GM19452 (cell line): Measurements from ENCODE around the gene PRKCE.

ENCODE experiments used
- ATAC-seq: cut with Tn5 transposase; IDR thresholded peaks from one replicate; pipeline ENCODE4 v1.9.1; 2021; ENCODE audit not compliant: unreplicated experiment

The PRKCE gene

DNA sequence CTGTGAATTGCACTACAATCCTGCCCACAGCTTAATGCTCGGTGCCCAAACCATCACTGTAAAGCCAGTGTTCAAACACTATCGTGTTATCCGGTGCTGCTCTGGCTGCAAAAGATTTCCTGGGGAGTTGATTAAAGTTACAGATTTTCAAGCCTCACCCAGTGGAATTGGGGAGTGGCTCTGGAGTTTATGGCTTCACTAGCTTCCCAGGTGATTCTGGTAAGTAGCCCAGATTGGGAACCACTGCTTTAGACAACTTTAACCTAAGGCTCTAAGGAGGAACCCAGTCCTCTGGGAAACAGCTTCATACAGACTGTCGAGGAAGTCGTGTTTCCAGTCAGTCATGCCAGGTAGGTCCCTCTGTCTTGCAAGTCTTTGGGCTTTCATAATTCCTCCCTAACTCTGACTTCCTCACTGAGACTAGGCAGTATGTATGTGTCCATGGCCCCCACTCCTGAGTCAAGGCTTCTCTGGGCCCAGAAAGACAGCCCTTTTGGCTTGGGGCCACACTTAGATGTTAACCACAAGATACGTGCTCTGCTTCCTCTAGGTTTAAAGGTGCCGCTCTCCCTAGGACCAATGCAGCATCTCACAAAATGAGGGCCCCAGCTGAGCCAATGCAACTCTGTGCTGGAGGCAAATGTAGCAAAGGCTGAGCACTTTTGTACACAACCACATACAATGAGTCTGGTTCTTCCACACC, 299.7 kb downstream of the PRKCE start:
- ATAC-seq = no peak

DNA sequence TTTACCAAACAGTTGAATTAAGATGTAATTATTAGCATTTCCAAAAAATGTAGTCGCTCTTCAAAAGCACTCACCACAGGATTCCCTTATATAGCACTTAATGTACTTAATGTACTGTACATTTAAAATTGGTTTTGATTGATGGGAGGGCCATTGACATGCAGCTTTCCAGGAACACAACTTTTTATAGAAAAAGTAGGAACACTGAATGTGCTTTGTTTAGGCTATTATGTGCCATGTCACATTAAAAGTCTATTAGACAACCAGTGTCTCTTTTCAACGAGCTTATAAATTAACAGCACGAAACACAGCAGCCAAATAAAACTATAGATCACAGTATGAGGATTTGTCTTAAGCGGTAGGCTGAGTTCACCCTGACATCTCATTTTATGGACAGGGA, 301.1 kb downstream of the PRKCE start:
- no peak for ATAC-seq

GRCh38 chr2:45953376-45954027, 302.0 kb downstream of the PRKCE start:
- no peak for ATAC-seq

DNA sequence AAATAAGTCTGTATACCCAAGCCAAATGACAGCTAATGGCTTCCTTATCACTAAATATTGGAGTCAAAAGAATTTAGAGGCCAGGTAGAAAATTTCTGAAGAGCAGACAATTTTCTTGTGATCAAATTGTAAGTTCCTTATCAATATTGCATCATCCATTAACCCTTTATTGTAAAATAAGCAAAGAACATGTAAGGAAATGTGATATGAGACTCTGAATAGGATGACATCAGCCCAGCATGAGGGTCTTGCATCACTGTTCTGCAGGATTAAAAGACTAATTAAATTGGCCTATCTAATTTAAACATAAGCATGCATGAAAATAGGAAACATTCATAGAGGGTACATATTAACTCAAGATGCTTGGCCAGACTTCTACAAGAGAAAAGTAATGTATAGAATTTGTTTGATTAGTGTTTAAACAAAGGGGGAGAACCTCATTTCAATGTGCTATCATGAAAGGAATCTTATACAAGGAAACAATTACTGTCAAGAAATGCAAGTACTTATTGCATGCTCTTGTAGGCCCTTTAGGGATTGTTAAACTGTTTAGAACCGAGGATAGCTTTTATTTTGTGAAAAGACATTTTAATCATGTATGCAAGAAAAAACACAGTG, 302.9 kb downstream of the PRKCE start:
- no peak for ATAC-seq

DNA sequence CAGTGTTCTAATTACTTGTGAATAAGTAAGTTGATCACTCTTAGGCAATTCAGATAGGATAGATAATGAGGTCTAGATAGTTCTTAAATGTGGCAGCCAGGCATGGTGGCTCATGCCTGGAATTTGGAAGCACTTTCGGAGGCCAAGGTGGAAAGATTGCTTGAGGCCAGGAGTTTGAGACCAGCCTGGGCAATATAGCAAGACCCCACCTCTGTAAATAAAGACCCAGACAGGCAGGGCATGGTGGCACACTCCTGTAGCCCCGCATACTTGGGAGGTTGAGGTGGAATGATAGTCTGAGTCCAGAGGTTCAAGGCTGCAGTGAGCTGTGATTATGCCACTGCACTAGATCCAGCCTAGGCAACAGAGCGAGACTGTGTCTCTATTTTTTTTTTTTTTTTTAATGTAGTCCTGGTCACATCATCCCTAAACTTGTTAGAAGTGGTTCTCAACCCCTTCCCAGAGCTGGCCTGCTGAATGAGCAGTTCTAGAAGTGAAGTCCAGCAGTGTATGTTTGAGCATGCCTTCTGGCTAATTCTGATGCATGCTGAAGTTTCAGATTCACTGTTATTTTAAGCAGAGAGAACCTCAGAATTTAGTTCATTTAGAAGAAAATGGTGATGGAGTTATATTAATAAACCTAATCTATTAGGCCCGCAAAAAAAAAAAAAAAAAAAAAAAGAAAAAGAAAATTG, 306.2 kb downstream of the PRKCE start:
- no peak for ATAC-seq

GRCh38 chr2:45960057-45960863, 308.8 kb downstream of the PRKCE start:
- ATAC-seq = no peak

- ATAC-seq = no peak
Observed at GRCh38 chr2:45962177-45962921, 310.9 kb downstream of the PRKCE start.

DNA sequence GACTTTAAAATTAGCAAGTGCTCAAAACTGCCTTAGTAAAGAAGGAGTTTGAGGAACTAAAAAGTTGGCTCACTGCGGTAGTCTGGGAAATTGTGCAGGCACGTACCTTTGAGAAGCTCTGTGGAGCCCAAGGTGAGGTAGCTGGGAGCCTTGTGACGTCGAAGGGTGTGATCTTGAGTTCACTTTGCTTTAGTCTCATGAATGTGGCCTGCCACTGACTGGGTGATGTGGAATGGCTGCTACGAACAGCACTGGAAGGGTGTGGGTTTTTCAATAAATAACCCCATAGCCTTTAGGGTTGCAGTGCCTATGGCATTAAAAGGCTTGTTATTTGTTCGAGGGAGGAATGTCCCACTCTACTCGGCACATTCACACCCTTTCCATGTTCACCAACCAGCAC, 312.3 kb downstream of the PRKCE start:
- no peak for ATAC-seq

DNA sequence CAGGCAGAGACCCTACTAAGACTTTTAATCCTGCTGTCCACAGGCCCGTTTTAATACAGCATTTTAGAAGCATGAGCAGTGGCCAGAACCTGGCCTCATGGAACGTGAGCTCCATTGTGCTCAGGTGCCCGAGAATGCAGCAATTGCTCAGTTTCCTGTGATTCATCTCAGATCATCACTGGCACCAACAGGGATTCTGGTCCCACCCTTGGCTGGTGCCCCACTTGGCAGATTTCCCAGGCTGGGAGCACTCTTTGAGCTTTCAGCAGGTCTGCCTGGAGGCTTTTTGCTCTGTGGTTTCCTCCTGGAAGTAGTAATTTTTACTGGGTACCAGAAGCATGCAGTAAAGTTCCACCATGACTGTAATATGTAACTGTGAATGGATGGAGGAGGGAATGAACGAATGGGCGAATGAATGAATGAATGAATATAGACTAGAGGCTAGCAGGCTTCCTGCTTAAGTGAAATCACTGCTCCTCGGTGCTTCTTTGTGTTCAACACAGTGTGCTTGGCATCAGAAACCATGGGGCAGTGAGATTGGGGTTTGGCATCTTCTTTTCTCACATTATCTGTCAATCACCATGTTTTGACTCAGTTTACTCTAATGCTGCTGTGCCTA, 312.9 kb downstream of the PRKCE start:
- ATAC-seq = no peak

DNA sequence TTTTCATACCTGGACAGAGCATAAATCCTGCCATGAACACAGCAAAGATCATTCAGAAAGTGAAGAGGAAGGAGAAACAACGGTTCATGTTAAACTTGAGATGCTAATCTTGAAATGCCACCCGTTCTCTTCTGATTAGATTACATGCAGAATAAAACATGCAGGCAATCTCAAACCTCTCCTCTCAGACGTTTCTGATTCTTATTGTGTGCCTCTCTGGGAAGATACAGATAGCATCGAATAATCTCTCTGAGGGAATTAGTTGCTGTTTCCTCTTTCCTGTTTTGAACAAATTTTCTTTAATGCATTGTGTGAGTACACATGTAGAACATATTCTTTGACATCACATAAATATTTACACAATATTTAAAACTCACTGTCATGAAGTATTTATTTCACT, 313.4 kb downstream of the PRKCE start:
- no peak for ATAC-seq

DNA sequence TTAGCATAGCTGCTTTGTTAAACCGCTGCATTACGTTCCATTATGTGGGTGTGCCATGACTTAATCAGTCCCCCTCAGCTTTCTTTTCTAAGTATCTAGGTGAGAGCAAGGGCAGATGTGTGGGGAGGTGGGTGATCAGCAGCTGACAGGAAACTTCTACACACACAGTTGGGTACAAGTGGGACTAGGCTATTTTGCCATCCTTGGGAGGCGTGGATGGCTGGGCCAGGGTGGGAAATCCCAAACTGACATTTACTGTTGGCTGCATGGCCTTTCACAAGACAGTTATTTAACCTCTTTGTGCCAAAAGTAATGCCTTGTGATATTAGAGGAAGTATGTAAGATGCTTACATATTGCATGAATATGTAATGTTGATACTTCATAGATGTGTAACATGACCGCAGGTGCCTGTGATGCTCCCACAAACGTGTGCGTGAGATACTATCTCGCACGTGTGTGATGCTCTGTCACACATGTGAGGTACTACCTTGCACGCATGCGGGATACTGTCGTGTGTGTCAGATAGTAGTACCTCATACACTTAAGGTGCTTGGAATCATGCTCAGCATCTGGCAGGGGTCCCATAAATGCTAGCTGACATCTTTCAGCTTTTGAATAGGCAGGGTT, 314.5 kb downstream of the PRKCE start:
- no peak for ATAC-seq

- ATAC-seq = no peak
Observed at GRCh38 chr2:45968946-45969584, 317.6 kb downstream of the PRKCE start.

- ATAC-seq = no peak
Observed at GRCh38 chr2:45973426-45973825, 322.0 kb downstream of the PRKCE start.

DNA sequence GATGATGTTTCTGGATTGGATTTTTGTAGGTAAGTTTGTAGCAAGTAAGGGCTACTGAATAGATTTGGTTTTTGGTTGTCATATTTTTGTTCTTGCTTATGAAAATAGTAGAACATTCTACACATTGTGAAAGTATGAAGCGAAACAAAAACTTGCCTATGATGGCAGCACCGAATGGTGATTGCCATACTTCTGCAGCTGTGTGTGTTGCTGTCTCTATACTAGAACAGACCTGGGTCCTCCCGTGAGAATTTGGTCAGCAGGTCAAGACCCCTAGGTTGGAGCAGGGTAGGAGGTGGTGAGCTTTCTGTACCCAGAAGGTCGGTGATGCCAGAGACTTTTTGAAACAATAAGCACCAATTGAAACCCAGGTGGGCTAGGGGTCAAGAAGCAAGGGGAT, 322.6 kb downstream of the PRKCE start:
- peak; percentile 60 for ATAC-seq

GRCh38 chr2:45974762-45975408, 323.4 kb downstream of the PRKCE start:
- no peak for ATAC-seq

DNA sequence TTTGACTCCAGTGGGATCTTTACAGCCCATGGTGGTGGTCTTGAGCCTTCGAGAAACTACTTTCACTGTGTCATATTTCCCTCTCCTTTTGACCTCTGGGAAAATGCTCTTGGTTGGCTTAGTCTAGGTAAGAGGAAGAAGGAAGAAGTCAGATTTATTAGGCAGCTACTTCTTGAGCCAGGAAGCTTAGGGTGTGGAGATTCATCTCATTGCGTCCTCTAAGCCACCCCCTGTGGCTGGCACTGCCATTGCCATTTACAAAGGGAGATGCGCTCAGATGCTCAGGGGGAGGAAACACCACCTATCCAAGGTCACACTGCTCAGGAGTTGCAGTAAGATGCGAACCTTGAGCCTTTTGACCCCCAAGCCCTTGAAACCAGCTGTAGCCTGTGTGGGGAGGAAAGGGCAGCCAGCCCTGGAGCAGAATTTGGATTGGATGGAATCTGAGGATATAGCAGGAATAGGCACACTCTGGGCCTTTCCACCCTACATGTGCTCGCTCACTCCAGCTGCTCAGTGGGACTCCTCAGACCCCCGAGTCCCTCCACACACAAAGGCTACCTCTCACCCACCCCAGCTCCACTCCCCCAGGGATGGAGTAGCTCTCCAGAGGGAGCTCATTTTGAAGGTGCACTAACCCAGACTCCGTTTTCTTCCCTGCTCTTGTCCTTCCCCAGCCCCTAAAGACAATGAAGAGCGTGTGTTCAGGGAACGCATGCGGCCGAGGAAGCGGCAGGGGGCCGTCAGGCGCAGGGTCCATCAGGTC, 324.5 kb downstream of the PRKCE start:
- ATAC-seq = no peak

DNA sequence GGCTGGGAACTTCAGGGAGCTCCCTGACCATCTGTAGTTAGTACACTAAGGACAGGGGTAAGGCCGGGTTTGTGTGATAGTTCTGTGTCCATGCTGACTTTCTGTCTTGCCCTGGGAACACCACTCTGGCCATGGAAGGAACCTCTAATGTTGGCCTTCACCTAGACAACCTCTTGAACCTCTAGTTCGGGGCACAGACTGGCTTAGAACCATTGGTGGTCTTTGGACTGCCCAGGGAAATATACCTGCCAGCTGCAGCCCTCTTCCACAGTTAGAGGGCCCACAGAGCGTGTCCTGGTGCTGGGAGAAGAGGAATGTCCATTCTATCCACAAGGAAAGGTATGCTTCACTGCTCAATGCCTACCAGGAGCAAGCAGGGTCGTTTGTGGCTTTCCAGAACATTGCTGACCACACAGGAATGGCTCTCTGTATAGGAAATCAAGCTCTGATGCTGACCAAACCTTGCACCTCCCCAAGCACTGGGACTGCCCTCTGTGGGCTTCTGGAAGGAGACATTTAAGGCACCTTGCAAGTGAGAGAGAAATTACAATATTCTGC, 326.9 kb downstream of the PRKCE start:
- no peak for ATAC-seq
